GM18502 (cell line): ENCODE results near the gene ZFYVE28.

ENCODE experiments used
- ATAC-seq: cut with Tn5 transposase; IDR thresholded peaks from one replicate; pipeline ENCODE4 v1.9.1; 2021; ENCODE audit warnings: mild to moderate bottlenecking; ENCODE audit not compliant: unreplicated experiment, poor library complexity

Gene ZFYVE28

GRCh38 chr4:2412885-2413716 lies 5.3 kb downstream of the ZFYVE28 start:
- peak; percentile 66 for ATAC-seq

DNA sequence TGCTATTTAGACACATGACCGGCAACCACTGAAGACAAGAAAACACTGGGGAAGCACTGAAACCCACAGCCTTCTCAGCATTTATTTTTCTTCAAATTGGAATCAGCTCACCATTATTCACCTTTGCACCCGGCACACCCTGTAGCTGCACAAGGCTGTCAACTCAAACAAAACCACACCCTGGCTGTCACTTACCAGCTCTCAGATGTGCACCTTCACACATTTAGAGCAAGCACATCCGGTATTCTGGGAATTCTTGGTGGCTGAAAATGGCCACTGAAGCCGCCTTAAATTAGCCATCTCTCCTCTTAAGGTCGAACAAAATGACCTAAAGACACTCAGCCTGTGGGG lies 5.9 kb downstream of the ZFYVE28 start:
- peak; percentile 27 for ATAC-seq

DNA sequence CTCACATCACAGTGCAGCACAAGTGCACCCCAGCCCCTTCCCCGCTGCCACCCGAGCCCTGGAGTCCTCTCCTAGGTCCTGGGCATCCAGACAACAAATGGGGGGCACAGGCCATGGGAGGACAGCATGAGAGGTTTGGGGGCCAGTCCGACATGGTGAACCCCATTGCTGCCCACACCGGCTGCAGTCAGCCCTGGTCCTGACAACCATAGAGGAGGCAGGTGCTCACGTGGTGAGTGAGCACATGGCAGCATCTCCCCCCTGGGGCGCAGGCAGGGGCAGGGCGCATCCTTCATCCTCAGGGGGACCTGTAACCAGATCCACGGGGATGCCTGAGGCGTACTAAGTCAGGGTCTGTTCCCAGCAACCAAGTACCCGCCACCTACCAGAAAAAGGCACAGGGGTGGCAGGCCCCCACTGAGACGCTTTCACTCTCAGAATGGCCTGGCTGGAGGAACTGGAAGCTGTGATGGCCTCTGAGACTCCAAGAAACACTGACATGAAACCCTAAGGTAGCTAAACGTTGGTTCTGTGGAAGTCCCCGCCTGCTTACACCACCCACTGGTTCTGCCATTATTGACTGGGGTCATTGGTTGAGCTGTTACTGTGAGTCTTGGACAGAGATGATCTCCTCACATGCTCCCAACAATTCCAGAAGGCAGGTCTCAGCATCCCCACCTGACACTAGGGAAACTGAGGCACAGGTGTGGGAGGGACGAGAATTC lies 6.5 kb downstream of the ZFYVE28 start:
- no peak for ATAC-seq

DNA sequence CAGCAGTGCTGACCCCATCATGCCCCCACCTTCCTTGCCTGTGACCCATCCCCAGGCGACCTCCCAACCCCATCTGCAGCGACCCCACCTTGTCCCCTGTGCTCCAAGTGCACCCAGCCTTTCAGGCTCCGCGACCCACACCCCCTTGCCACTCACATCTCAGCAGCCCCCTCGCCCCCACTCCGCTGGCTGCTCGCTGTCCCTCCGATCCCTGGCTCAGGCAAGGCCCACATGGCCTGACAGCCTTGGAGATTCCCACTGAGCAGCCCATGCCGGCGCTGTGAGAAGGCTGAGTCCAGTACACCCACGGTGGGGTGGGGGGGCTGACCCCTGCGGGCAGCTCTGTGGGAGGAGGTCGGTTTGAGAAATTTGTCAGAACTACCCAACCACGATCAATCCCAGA lies 9.1 kb downstream of the ZFYVE28 start:
- ATAC-seq, result no peak

DNA sequence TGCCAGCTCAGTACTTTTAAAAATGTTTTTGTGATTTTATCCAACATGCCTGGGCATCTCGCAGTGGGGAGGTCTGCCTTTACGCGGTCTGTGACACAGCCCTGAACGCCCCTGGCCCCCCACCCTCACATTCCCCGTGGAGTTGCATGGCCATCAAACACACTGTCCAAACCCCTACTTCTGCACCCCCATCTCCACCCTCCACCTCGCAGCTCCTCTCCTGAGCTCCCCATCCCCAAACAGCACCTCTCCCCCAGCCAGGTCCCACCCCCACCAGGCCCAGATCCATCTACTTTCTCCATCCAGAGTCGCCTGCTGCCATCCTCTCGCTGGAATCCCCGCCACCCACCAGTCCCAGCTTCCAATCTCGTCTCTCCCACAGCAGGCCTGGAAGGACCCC lies 9.5 kb downstream of the ZFYVE28 start:
- ATAC-seq, result no peak

- no peak for ATAC-seq
Measured at GRCh38 chr4:2408401-2408958, 10.0 kb downstream of the ZFYVE28 start.

GRCh38 chr4:2407991-2408342 lies 10.5 kb downstream of the ZFYVE28 start:
- no peak for ATAC-seq

GRCh38 chr4:2406920-2407319 lies 11.5 kb downstream of the ZFYVE28 start:
- ATAC-seq, result no peak

GRCh38 chr4:2406406-2406805 lies 12.0 kb downstream of the ZFYVE28 start:
- no peak for ATAC-seq

DNA sequence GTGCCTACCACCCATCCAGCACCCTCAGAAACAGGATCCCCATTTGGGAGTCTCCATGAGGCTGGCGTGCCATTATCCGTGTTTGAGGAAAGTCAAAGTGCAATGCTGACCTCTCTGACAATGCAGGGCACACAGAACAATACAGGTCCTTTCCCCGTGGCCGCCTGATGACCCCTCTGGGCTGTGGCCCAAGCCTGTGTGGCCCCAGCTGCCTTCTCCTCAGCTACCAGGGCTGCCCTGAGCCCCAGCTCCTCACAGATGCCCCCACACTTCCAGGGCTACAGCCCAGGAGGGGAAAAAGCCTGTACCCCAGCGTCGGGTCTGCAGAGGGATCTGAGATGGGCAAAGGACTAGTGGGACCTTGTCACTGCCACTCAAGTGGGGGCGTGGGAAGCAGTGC lies 15.5 kb downstream of the ZFYVE28 start:
- no peak for ATAC-seq

DNA sequence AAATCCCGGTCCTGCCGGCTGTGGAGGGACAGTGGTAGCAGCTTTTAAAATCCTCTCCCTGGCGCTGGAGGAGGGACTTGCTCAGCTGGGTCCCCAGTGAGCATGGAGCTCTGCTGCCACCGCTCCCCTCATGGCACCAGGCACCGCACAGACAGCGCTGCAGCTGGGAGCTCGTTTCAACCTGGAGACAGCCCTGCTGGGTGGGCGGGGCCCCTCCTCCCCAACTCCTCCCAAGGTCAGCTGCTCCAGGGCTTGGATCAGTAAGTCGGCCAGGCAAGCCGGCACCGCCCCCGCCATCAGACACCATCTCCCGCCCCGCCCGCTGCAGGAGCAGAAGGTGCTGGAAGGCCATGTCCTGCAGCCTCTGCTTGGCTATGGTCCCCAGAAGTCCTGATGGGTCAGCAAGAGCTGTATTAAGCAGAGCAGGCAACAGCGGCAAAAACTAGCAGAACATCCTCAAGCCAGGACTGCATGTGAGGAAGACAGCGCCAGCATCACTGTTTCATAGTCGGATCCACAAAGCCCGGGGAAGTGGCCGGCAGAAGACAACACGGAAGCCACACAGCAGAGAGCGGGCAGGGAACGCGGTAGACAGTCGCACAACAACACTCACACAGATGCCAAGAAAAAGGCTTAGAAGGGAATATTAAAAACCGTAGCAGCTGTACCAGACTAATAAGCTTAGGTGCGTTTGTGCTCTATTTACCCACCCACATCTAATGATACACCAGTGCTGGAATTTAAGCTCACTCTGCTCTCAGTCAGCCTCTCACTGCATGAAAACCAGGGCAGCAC lies 16.2 kb downstream of the ZFYVE28 start:
- ATAC-seq, result no peak

GRCh38 chr4:2401610-2401983 lies 16.8 kb downstream of the ZFYVE28 start:
- ATAC-seq, result no peak

GRCh38 chr4:2400841-2401609 lies 17.4 kb downstream of the ZFYVE28 start:
- ATAC-seq, result no peak

GRCh38 chr4:2399631-2400190 lies 18.7 kb downstream of the ZFYVE28 start:
- ATAC-seq, result no peak

DNA sequence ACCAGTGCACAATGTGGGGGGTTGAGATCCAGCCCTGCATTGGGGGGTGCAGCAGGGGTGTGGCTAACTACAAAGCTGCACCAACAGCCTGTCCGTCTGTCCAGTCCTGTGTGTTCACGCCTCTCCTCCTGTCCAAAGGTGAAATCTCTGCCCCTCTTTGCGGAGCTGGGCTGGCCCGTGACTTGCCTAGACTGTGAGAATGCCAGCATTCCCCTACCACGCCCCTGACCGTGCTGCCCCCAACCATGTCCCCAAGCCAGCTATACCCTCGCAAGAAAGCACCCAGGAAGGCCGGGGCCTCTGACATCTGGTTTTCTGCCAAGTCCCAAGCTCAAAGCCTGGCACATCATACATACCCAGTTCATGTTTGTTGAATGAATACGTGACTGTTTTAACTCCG lies 19.2 kb downstream of the ZFYVE28 start:
- no peak for ATAC-seq

DNA sequence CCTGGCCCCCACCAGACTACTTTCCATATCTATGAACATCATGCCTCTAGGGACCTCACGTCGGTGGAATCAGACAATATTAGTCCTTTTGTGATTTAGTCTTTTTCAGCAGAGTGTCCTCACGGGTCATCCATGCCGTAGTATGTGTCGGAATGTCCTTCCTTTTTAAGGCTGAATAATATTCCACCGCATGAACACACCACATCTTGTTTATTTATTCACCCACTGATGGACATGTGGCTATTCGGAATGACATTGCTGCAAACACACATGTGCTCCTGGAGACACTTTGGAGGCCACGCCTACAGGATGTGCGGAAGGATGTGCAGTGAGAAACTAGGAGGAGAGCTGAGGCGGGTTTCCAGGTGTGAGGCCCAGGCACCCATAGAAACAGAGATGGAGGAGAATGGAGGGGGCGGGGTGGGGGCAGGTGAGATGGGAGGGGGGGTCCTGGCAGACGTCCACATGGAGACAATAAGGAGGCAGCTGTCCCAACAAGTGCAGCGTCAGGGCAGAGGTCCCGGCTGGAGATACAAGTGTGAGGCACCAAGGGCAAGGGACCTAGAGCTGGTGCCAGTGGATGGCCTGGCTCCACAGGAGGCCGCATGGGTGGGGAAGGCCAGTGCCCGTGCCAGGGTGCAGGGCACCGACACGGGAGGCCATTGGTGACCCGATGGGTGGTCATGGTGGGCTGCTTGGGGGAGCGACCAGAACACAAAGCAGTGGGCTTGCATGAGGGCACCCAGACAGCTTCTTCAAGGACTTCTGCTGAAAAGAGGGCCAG lies 20.7 kb downstream of the ZFYVE28 start:
- ATAC-seq, result no peak

- no peak for ATAC-seq
Measured at GRCh38 chr4:2396781-2397368, 21.6 kb downstream of the ZFYVE28 start.

- no peak for ATAC-seq
Measured at GRCh38 chr4:2395584-2395983, 22.9 kb downstream of the ZFYVE28 start.

DNA sequence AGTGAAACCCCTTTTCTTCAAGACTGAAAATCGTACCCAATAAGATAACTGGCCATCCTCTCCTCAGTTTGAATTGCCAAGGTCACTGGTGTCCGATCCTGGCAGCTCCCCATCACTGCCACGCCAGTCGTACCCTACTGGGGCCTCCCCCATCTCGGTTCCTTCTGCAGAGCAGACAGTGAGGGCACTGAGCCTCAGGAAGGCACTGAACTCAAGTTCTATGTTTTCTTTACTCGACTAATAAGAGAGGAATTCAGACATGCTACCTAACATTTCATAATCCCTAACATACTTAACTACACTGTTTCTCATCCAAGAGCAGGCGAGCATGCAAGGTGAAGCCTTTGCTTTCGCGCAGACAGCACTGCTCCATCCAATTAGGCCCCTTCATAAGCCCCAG lies 23.4 kb downstream of the ZFYVE28 start:
- no peak for ATAC-seq
